GM19328 (cell line): ENCODE results near the gene COX4I1.

Experiments
- ATAC-seq: cut with Tn5 transposase; IDR thresholded peaks from one replicate; pipeline ENCODE4 v1.9.1; 2021; ENCODE audit warnings: mild to moderate bottlenecking, moderate library complexity; ENCODE audit not compliant: unreplicated experiment

The COX4I1 gene

GRCh38 chr16:85765767-85766166 is 33.7 kb upstream of the COX4I1 start:
- ATAC-seq = no peak

- ATAC-seq = no peak
Observed at GRCh38 chr16:85767531-85767930, 32.0 kb upstream of the COX4I1 start.

- no peak for ATAC-seq
Observed at GRCh38 chr16:85768199-85768598, 31.3 kb upstream of the COX4I1 start.

GRCh38 chr16:85770741-85771140 is 28.8 kb upstream of the COX4I1 start:
- no peak for ATAC-seq

- ATAC-seq = no peak
Observed at GRCh38 chr16:85773044-85773443, 26.5 kb upstream of the COX4I1 start.

GRCh38 chr16:85774136-85774535 is 25.4 kb upstream of the COX4I1 start:
- ATAC-seq = no peak

- no peak for ATAC-seq
Observed at GRCh38 chr16:85774811-85775210, 24.7 kb upstream of the COX4I1 start.

GRCh38 chr16:85777583-85778310 is 21.7 kb upstream of the COX4I1 start:
- no peak for ATAC-seq

GRCh38 chr16:85778873-85779272 is 20.6 kb upstream of the COX4I1 start:
- no peak for ATAC-seq

- no peak for ATAC-seq
Observed at GRCh38 chr16:85780281-85780680, 19.2 kb upstream of the COX4I1 start.

GRCh38 chr16:85781156-85781555 is 18.3 kb upstream of the COX4I1 start:
- ATAC-seq = no peak

GRCh38 chr16:85781695-85782370 is 17.7 kb upstream of the COX4I1 start:
- ATAC-seq = no peak

GRCh38 chr16:85782451-85782850 is 17.0 kb upstream of the COX4I1 start:
- ATAC-seq = no peak

GRCh38 chr16:85783441-85783840 is 16.1 kb upstream of the COX4I1 start:
- ATAC-seq = no peak

- no peak for ATAC-seq
Observed at GRCh38 chr16:85784813-85785212, 14.7 kb upstream of the COX4I1 start.

GRCh38 chr16:85785927-85786326 is 13.6 kb upstream of the COX4I1 start:
- ATAC-seq = no peak

- ATAC-seq = no peak
Observed at GRCh38 chr16:85788819-85789218, 10.7 kb upstream of the COX4I1 start.

GRCh38 chr16:85789773-85790172 is 9.7 kb upstream of the COX4I1 start:
- no peak for ATAC-seq

- ATAC-seq = no peak
Observed at GRCh38 chr16:85793662-85794298, 5.7 kb upstream of the COX4I1 start.

GRCh38 chr16:85794696-85795095 is 4.8 kb upstream of the COX4I1 start:
- ATAC-seq = no peak

- no peak for ATAC-seq
Observed at GRCh38 chr16:85796152-85796551, 3.3 kb upstream of the COX4I1 start.

- no peak for ATAC-seq
Observed at GRCh38 chr16:85796599-85796998, 2.9 kb upstream of the COX4I1 start.
